Measurements from ENCODE around the gene CDCA4.

CDCA4 gene

GRCh38 chr14:105052110-105052458 is 31.2 kb upstream of the CDCA4 start:
- no peak for TF ChIP-seq CTCF (IDR thresholded peaks at IDR 0.05; ENCODE audit: control insufficient read depth, insufficient read depth, low read depth, low read length, missing control alignments)

GRCh38 chr14:105051182-105052109 is 30.6 kb upstream of the CDCA4 start:
- TF ChIP-seq CTCF (IDR thresholded peaks at IDR 0.05; ENCODE audit: control insufficient read depth, insufficient read depth, low read depth, low read length, missing control alignments): no peak
- H3K4me3 ChIP-seq (ENCODE audit: control insufficient read depth, low read depth, low read length): no peak overlapping the region
- DNase-seq (ENCODE audit: low read depth): no peak

More at GRCh38 chr14:105052110-105052458, 31.2 kb upstream of the CDCA4 start:
- H3K4me3 ChIP-seq (ENCODE audit: control insufficient read depth, low read depth, low read length): no peak overlapping the region
- no peak for DNase-seq (ENCODE audit: low read depth)

- DNase-seq (ENCODE audit: low read depth): no peak
- no peak overlapping the region for H3K4me3 ChIP-seq (ENCODE audit: control insufficient read depth, low read depth, low read length)
- no peak for TF ChIP-seq CTCF (IDR thresholded peaks at IDR 0.05; ENCODE audit: control insufficient read depth, insufficient read depth, low read depth, low read length, missing control alignments)
Measured at GRCh38 chr14:105050551-105050897, 29.6 kb upstream of the CDCA4 start.

GRCh38 chr14:105049753-105050550 is 29.1 kb upstream of the CDCA4 start:
- no peak for DNase-seq (ENCODE audit: low read depth)
- H3K4me3 ChIP-seq (ENCODE audit: control insufficient read depth, low read depth, low read length): no peak overlapping the region
- no peak for TF ChIP-seq CTCF (IDR thresholded peaks at IDR 0.05; ENCODE audit: control insufficient read depth, insufficient read depth, low read depth, low read length, missing control alignments)

- no peak for DNase-seq (ENCODE audit: low read depth)
Measured at GRCh38 chr14:105047283-105048016, 26.6 kb upstream of the CDCA4 start.

More at GRCh38 chr14:105047283-105048016, 26.6 kb upstream of the CDCA4 start:
- TF ChIP-seq CTCF (IDR thresholded peaks at IDR 0.05; ENCODE audit: control insufficient read depth, insufficient read depth, low read depth, low read length, missing control alignments): no peak
- no peak overlapping the region for H3K4me3 ChIP-seq (ENCODE audit: control insufficient read depth, low read depth, low read length)
